ENCODE results near the gene SETDB1.
"Not testable (repeated sequence)": the region's sequence is repeated elsewhere in the genome, so short reads cannot be mapped to it uniquely, and the experiment has no call there.

Gene SETDB1

GRCh38 chr1:150893336-150893913, 32.7 kb upstream of the SETDB1 start:
- no peak overlapping the region for H3K4me3 ChIP-seq (ENCODE audit: control insufficient read depth, low read depth, low read length)
- DNase-seq (ENCODE audit: low read depth), result no peak
- no peak for TF ChIP-seq CTCF (conservative IDR thresholded peaks at IDR 0.05; ENCODE audit: control insufficient read depth, insufficient read depth, low read depth, low read length)

GRCh38 chr1:150895618-150896017, 30.5 kb upstream of the SETDB1 start:
- H3K4me3 ChIP-seq (ENCODE audit: control insufficient read depth, low read depth, low read length), result no peak overlapping the region
- DNase-seq (ENCODE audit: low read depth), result peak; percentile 74
- no peak for TF ChIP-seq CTCF (conservative IDR thresholded peaks at IDR 0.05; ENCODE audit: control insufficient read depth, insufficient read depth, low read depth, low read length)

GRCh38 chr1:150899795-150900194, 26.4 kb upstream of the SETDB1 start:
- H3K4me3 ChIP-seq (ENCODE audit: control insufficient read depth, low read depth, low read length); DNase-seq (ENCODE audit: low read depth): not testable (repeated sequence)

GRCh38 chr1:150902346-150902745, 23.8 kb upstream of the SETDB1 start:
- no peak overlapping the region for H3K4me3 ChIP-seq (ENCODE audit: control insufficient read depth, low read depth, low read length)
- no peak for TF ChIP-seq CTCF (conservative IDR thresholded peaks at IDR 0.05; ENCODE audit: control insufficient read depth, insufficient read depth, low read depth, low read length)
- no peak for DNase-seq (ENCODE audit: low read depth)

- no peak for TF ChIP-seq CTCF (conservative IDR thresholded peaks at IDR 0.05; ENCODE audit: control insufficient read depth, insufficient read depth, low read depth, low read length)
- no peak for DNase-seq (ENCODE audit: low read depth)
- H3K4me3 ChIP-seq (ENCODE audit: control insufficient read depth, low read depth, low read length), result no peak overlapping the region
Observed at GRCh38 chr1:150902751-150903150, 23.4 kb upstream of the SETDB1 start.

GRCh38 chr1:150905301-150905700, 20.9 kb upstream of the SETDB1 start:
- no peak overlapping the region for H3K4me3 ChIP-seq (ENCODE audit: control insufficient read depth, low read depth, low read length)
- no peak for TF ChIP-seq CTCF (conservative IDR thresholded peaks at IDR 0.05; ENCODE audit: control insufficient read depth, insufficient read depth, low read depth, low read length)
- no peak for DNase-seq (ENCODE audit: low read depth)

GRCh38 chr1:150906329-150906728, 19.8 kb upstream of the SETDB1 start:
- H3K4me3 ChIP-seq (ENCODE audit: control insufficient read depth, low read depth, low read length), result no peak overlapping the region
- no peak for TF ChIP-seq CTCF (conservative IDR thresholded peaks at IDR 0.05; ENCODE audit: control insufficient read depth, insufficient read depth, low read depth, low read length)
- DNase-seq (ENCODE audit: low read depth), result no peak
